ENCODE results near the gene RBM34. TPM values are rescaled to one million over a fixed set of nuclear protein-coding genes. Genes with fewer than 3 reads are reported as not detected.
"Not testable (repeated sequence)": the region's sequence is repeated elsewhere in the genome, so short reads cannot be mapped to it uniquely, and the experiment has no call there.

The RBM34 gene
- total RNA-seq (ENCODE audit: unreplicated experiment) = 52.2 TPM
- long read RNA-seq, transcript RBM34-201 (11 exons, 2,054 nt) = major isoform, 25 of 28 reads
- long read RNA-seq, partial matches to known transcripts = 0 of 28 reads
- long read RNA-seq, other reads (novel, unspliced or antisense) = 2 of 28 reads

GRCh38 chr1:235160957-235161684 lies at the start of gene RBM34:
Gene RBM34, minus strand, starts transcription at chr1:235161250. Its CDS starts 24 bp downstream, at chr1:235161226.
- Mint-ChIP-seq H3K27ac (ENCODE audit: unreplicated experiment) (peak within 1 kb of the TSS; percentile 97), H3K4me3 (ENCODE audit: unreplicated experiment) (peak within 1 kb of the TSS; percentile 99), H3K4me1 (ENCODE audit: unreplicated experiment) (peaks cover 14% of the 10 kb centered on the region), H3K36me3 (ENCODE audit: low read depth, unreplicated experiment) (no peaks in the 10 kb centered on the region), H3K9me3 (ENCODE audit: unreplicated experiment) (no peaks in the 10 kb centered on the region), H3K27me3 (ENCODE audit: unreplicated experiment) (peaks cover 7% of the 10 kb centered on the region)
- DNase-seq (ENCODE audit: low spot score) = peak; percentile 93
- TF ChIP-seq CTCF (IDR thresholded peaks at IDR 0.05; ENCODE audit: unreplicated experiment) = no peak

- no peak for TF ChIP-seq CTCF (IDR thresholded peaks at IDR 0.05; ENCODE audit: unreplicated experiment)
- Mint-ChIP-seq H3K4me1 (ENCODE audit: unreplicated experiment) (peaks cover 8% of the 10 kb centered on the region), H3K27ac (ENCODE audit: unreplicated experiment) (no peak overlapping the region), H3K27me3 (ENCODE audit: unreplicated experiment) (no peaks in the 10 kb centered on the region), H3K4me3 (ENCODE audit: unreplicated experiment) (no peak overlapping the region), H3K9me3 (ENCODE audit: unreplicated experiment) (peaks cover 4% of the 10 kb centered on the region), H3K36me3 (ENCODE audit: low read depth, unreplicated experiment) (peaks cover 12% of the 10 kb centered on the region)
- DNase-seq (ENCODE audit: low spot score) = no peak
These were observed 46.1 kb upstream of the RBM34 start for GRCh38 chr1:235207209-235207565.

DNA sequence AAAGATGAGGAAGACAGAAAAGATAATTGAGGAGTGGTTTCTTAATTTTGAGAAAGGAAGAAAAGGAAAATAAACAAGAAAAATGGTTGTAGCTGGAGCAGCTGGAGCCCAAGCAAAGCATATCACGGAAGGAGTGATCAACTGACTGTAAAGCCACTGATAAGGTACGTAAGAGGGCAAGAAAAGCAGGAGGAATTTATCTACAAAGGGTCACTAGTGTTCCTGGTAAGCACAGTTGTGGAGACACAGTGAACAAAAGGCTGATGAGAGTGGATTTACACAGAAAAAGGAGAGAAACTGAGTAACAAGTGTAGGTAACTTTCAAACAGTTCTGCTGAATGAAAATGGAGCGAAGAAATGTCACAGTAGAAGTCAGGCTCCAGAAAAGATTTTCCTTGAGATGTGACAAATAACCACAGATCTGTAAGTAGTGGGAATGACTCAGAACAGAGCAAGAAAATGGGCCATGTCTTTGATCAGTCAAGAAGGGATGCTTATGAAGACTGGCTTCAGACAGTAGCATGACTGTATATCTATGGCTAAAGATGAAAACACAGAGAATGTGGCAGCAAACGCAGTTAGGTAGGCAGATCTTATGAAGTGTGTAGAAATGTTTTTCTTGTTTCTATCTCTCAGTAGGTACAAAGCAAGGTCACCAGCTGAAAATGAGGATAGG lies 45.6 kb upstream of the RBM34 start:
- DNase-seq (ENCODE audit: low spot score) = no peak
- Mint-ChIP-seq H3K27me3 (ENCODE audit: unreplicated experiment) (no peaks in the 10 kb centered on the region), H3K27ac (ENCODE audit: unreplicated experiment) (no peak overlapping the region)

DNA sequence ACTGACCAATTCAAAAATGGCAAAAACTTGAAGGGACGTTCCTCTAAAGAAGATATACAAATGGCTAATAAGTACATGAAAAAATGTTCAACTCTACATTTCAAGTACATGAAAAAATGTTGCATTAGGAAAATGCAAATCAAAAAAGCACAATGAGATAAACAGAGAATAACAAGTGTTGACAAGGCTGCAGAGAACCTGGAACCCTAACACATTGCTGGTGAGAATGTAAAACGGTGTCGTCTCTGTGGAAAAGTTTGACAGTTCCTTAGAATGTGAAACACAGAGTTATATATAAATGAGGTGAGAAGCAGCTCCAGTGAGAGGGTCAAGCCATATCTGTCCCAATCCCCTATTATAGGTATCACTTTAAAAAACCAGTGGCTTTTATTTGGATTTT lies 44.6 kb upstream of the RBM34 start:
- no peak overlapping the region for H3K4me3 Mint-ChIP-seq (ENCODE audit: unreplicated experiment)
- H3K27ac Mint-ChIP-seq (ENCODE audit: unreplicated experiment) = peak overlapping the region; percentile 44
- DNase-seq (ENCODE audit: low spot score) = no peak
- H3K9me3 Mint-ChIP-seq (ENCODE audit: unreplicated experiment) = peaks cover 4% of the 10 kb centered on the region
- TF ChIP-seq CTCF (IDR thresholded peaks at IDR 0.05; ENCODE audit: unreplicated experiment) = no peak
- H3K4me1 Mint-ChIP-seq (ENCODE audit: unreplicated experiment) = no peaks in the 10 kb centered on the region
- peaks cover 5% of the 10 kb centered on the region for H3K36me3 Mint-ChIP-seq (ENCODE audit: low read depth, unreplicated experiment)
- H3K27me3 Mint-ChIP-seq (ENCODE audit: unreplicated experiment) = no peaks in the 10 kb centered on the region

More for the DNA sequence above, 45.6 kb upstream of the RBM34 start:
- Mint-ChIP-seq H3K36me3 (ENCODE audit: low read depth, unreplicated experiment) (peaks cover 12% of the 10 kb centered on the region), H3K4me1 (ENCODE audit: unreplicated experiment) (peaks cover 7% of the 10 kb centered on the region), H3K9me3 (ENCODE audit: unreplicated experiment) (peaks cover 4% of the 10 kb centered on the region), H3K4me3 (ENCODE audit: unreplicated experiment) (no peak overlapping the region)
- no peak for TF ChIP-seq CTCF (IDR thresholded peaks at IDR 0.05; ENCODE audit: unreplicated experiment)

DNA sequence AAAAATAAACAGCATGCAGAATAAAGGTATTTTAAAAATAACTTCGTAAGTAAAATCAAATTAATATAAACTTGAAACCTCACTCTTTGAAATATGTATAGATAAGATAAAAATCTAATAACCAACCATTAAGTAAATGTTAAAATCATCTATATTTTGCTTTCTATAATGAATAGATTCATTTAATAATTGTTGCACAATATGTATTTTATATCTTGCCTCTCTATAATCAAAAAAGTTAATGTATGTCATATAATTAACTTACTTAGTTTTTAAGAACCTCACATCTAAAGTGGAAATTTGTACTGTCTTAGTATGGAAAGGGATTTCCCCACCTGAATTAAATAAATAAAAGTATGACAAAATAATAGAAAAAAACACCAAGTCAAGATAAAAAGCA lies 42.4 kb upstream of the RBM34 start:
- Mint-ChIP-seq H3K4me3 (ENCODE audit: unreplicated experiment) (no peak overlapping the region), H3K9me3 (ENCODE audit: unreplicated experiment) (peaks cover 4% of the 10 kb centered on the region)

GRCh38 chr1:235202447-235202846 lies 41.4 kb upstream of the RBM34 start:
- H3K9me3 Mint-ChIP-seq (ENCODE audit: unreplicated experiment); H3K27me3 Mint-ChIP-seq (ENCODE audit: unreplicated experiment); DNase-seq (ENCODE audit: low spot score); H3K36me3 Mint-ChIP-seq (ENCODE audit: low read depth, unreplicated experiment); H3K4me1 Mint-ChIP-seq (ENCODE audit: unreplicated experiment); H3K4me3 Mint-ChIP-seq (ENCODE audit: unreplicated experiment); H3K27ac Mint-ChIP-seq (ENCODE audit: unreplicated experiment): not testable (repeated sequence)

More for the DNA sequence above, 42.4 kb upstream of the RBM34 start:
- no peak for DNase-seq (ENCODE audit: low spot score)
- Mint-ChIP-seq H3K4me1 (ENCODE audit: unreplicated experiment) (no peaks in the 10 kb centered on the region), H3K27ac (ENCODE audit: unreplicated experiment) (no peak overlapping the region), H3K36me3 (ENCODE audit: low read depth, unreplicated experiment) (peaks cover 5% of the 10 kb centered on the region), H3K27me3 (ENCODE audit: unreplicated experiment) (no peaks in the 10 kb centered on the region)
- no peak for TF ChIP-seq CTCF (IDR thresholded peaks at IDR 0.05; ENCODE audit: unreplicated experiment)
